K562 (cell line): ENCODE measurements around the gene IGFBP7.

ENCODE experiments used
- ELF4 ChIP-seq: fragments of 450-650 bp; formaldehyde crosslinking; IDR thresholded peaks from 2 replicates; pipeline ENCODE4 v1.4.0; 2022; ENCODE audit warnings: missing genetic modification characterization
- EP300 ChIP-seq: IDR thresholded peaks from 2 replicates; pipeline ENCODE4 v1.6.1; 2012; ENCODE audit warnings: low read length, improper control_type of control experiment
- ESRRB ChIP-seq: fragments of 250-450 bp; sonication (Bioruptor Pico); IDR thresholded peaks from 2 replicates; pipeline ENCODE4 v1.5.0; 2020; ENCODE audit warnings: mild to moderate bottlenecking, moderate library complexity, borderline replicate concordance
- EZH2 ChIP-seq: IDR thresholded peaks from 2 replicates; pipeline ENCODE4 v1.6.1; 2012; ENCODE audit warnings: low read depth, mild to moderate bottlenecking, inconsistent platforms, low read length, borderline replicate concordance
- MTF1 ChIP-seq: fragments of 250-450 bp; sonication (Bioruptor Pico); IDR thresholded peaks from 2 replicates; pipeline ENCODE4 v1.9.0; 2021; ENCODE audit warnings: moderate library complexity, mild to moderate bottlenecking, inconsistent platforms, borderline replicate concordance
- NRF1 ChIP-seq, 2 experiments: fragments of 450-650 bp; IDR thresholded peaks in 1 of 2; conservative IDR thresholded peaks in 1 of 2; 2 replicates each; pipeline ENCODE4 v1.6.1; 2014; ENCODE audit warnings: mild to moderate bottlenecking in 2 of 2
- SIN3A ChIP-seq, 2 experiments: fragments of 150-350 bp in 1 of 2; IDR thresholded peaks; 2 replicates each; pipeline ENCODE4 v1.6.1; 2011 to 2016; ENCODE audit warnings: borderline replicate concordance in 2 of 2, low read depth in 2 of 2, low read length in 2 of 2, mild to moderate bottlenecking in 2 of 2, moderate library complexity in 2 of 2; ENCODE audit not compliant: control insufficient read depth in 1 of 2
- SIRT6 ChIP-seq: IDR thresholded peaks from one replicate; pipeline ENCODE4 v1.6.1; 2012; ENCODE audit warnings: low read depth, mild to moderate bottlenecking, control low read depth, inconsistent platforms, low read length, moderate library complexity
- SP1 ChIP-seq: sonication (generic); formaldehyde crosslinking; IDR thresholded peaks from 2 replicates; pipeline ENCODE4 v1.8.1; 2022; ENCODE audit warnings: mild to moderate bottlenecking, missing genetic modification reagents
- ZNF121 ChIP-seq: sonication (generic); formaldehyde crosslinking; conservative IDR thresholded peaks from 2 replicates; pipeline ENCODE4 v1.8.0; 2022; ENCODE audit warnings: missing genetic modification reagents
- ZNF24 ChIP-seq: fragments of 450-650 bp; IDR thresholded peaks from 2 replicates; pipeline ENCODE4 v1.6.1; 2016
- TF ChIP-seq, protein P1 (sequence below), 3 experiments: IDR thresholded peaks in 2 of 3; conservative IDR thresholded peaks in 1 of 3; 2 replicates each; pipeline ENCODE4 v1.5.1; 2011 to 2012; ENCODE audit warnings: low read length in 3 of 3, mild to moderate bottlenecking in 3 of 3, control low read depth in 2 of 3, improper control_type of control experiment in 1 of 3, inconsistent platforms in 1 of 3, low read depth in 1 of 3, mixed read lengths in 1 of 3, moderate library complexity in 1 of 3; ENCODE audit not compliant: insufficient read depth in 2 of 3

DNA sequence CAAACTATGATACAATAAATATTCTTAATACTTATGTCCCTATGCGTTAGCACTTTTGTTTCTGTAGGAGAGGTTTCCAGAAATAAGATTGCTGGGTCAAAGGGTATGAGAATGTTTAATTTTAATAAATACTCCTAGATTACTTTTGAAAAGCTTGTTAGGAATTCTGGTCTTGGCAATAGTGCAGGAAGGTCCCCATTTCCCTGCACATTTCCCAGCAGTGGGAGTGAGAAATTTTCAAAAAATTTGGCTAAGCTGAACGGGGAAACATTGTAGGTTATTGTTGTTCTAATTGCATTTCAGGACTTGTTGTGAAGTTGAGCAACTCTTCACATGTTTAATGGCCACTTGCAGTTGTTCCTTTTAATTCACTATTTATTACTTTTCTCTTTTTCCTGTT is 27.1 kb downstream of the IGFBP7 start:
- no peak for TF ChIP-seq ESRRB (CRISPR knock-in tag)
- no peak for TF ChIP-seq NRF1 (conservative IDR thresholded peaks at IDR 0.05 in 1 of 2, IDR thresholded peaks at IDR 0.05 in 1 of 2)
- TF ChIP-seq, protein P1, sequence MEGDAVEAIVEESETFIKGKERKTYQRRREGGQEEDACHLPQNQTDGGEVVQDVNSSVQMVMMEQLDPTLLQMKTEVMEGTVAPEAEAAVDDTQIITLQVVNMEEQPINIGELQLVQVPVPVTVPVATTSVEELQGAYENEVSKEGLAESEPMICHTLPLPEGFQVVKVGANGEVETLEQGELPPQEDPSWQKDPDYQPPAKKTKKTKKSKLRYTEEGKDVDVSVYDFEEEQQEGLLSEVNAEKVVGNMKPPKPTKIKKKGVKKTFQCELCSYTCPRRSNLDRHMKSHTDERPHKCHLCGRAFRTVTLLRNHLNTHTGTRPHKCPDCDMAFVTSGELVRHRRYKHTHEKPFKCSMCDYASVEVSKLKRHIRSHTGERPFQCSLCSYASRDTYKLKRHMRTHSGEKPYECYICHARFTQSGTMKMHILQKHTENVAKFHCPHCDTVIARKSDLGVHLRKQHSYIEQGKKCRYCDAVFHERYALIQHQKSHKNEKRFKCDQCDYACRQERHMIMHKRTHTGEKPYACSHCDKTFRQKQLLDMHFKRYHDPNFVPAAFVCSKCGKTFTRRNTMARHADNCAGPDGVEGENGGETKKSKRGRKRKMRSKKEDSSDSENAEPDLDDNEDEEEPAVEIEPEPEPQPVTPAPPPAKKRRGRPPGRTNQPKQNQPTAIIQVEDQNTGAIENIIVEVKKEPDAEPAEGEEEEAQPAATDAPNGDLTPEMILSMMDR (IDR thresholded peaks at IDR 0.05 in 2 of 3, conservative IDR thresholded peaks at IDR 0.05 in 1 of 3; ENCODE audit: insufficient read depth in 2 of 3, low read depth in 1 of 3, low read length in 3 of 3) = no peak
- TF ChIP-seq ZNF24 = no peak
- no peak for TF ChIP-seq ZNF121
- TF ChIP-seq EZH2 = no peak
- TF ChIP-seq SP1 = no peak
- no peak for TF ChIP-seq ELF4 (CRISPR knock-in tag)
- TF ChIP-seq SIRT6 = no peak
- no peak for TF ChIP-seq SIN3A (IDR thresholded peaks at IDR 0.05; ENCODE audit: borderline replicate concordance in 2 of 2, control insufficient read depth in 1 of 2, low read depth in 2 of 2, low read length in 2 of 2)
- no peak for TF ChIP-seq EP300
- no peak for TF ChIP-seq MTF1 (CRISPR knock-in tag)
